GM10847 (cell line): ENCODE measurements around the gene WDR4.

Source experiments
- POLR2A ChIP-seq: IDR thresholded peaks from 2 replicates; pipeline ENCODE4 v1.6.1; 2011; ENCODE audit not compliant: insufficient read length; ENCODE audit errors: extremely low read depth

Gene WDR4

DNA sequence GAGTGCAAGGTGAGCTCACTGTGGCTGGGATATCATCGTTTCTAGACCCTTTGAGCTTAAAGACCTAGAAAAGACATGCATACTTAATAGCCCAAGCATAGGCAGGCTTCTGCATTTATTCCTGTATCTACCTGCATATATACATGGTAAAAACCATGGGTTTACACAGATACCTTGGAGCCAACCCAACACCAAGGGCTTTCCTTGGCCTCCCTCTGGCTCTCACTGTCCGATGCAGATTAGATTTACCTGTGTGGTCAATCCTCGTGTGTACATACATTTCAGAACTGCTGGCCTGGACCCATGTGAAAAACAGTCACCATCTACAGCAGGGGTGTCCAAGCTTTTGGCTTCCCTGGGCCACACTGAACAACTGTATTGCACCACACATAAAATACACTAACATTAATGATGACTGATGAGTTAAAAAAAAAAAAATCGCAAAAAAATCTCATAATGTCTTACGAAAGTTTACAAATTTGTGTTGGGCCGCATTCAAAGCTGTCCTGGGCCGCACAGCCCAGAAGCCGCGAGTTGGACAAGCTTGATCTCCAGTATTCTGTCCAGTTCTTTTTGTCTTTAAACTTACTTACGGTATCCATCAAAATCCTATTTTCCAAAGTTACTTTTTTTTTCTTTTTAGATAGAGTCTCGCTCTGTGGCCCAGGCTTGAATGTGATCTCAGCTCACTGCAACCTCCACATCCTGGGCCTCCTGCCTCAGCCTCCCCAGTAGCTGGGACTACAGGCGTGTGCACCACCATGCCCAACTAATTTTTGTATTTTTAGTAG is 43.5 kb downstream of the WDR4 start:
- TF ChIP-seq POLR2A: no peak

GRCh38 chr21:42835211-42835610 is 44.1 kb downstream of the WDR4 start:
- TF ChIP-seq POLR2A: no peak

DNA sequence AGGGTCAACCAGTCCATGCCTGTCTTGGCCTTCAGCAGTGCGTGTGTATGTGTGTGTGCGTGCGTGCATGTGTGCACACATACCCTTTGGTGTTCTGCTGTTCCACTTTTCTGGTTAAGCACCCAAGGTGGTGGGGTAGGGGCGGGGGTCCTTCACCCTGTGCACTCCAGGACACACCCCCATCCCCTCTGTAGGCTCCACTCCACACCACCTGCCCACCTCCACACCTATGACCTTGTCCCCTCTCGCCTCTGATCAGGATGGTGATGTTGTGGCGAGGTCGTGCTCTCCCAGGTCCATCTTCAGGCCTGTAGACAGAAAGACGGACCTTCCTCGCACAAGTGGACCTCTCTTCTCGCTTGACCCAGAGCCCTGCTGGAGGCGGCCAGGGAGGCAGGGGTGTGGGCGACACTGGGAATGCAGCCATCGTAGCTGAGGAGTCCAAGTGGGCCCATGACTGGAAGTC is 44.6 kb downstream of the WDR4 start:
- TF ChIP-seq POLR2A: no peak

GRCh38 chr21:42833859-42834725 is 45.2 kb downstream of the WDR4 start:
- TF ChIP-seq POLR2A: no peak

DNA sequence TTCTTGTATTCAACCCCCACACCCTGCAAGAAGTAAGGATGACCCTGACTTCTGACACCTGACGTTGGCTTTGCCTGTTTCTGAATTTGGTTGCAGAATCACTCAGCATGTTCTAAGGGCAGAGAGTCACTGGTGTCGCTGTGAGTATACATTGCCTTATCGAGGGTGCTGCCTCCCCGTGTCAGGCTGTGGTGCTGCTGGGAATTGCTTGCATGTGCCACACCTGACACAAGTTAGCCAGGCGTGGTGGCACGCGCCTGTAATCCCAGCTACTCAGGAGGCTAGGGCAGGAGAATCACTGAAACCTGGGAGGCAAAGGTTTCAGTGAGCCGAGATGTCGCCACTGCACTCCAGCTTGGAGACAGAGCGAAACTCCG is 45.9 kb downstream of the WDR4 start:
- TF ChIP-seq POLR2A: no peak

- no peak for TF ChIP-seq POLR2A
Observed at GRCh38 chr21:42830456-42831455, 48.6 kb downstream of the WDR4 start.

DNA sequence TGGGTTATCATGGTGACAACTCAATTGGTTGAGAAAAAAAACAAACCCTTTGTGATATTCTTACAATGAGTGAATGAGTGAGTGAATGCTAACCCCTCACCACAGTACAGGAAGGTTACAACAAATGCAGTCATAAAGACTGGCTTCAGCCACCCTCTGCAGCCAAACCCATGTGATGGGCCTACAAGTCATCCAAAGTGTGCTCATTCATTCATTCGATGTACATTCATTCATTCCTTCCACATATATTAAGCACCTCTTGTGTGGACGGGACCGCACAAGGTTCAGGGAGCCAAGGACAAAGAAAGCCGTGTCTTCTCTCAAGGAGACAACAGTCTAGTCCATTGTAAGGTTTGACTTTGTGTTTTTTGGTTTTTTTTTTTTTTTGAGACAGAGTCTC is 49.4 kb downstream of the WDR4 start:
- TF ChIP-seq POLR2A: no peak

GRCh38 chr21:42829417-42829816 is 49.9 kb downstream of the WDR4 start:
- no peak for TF ChIP-seq POLR2A

- no peak for TF ChIP-seq POLR2A
Observed at GRCh38 chr21:42827588-42827987, 51.8 kb downstream of the WDR4 start.

GRCh38 chr21:42820616-42821465 is 58.5 kb downstream of the WDR4 start:
- TF ChIP-seq POLR2A: no peak

DNA sequence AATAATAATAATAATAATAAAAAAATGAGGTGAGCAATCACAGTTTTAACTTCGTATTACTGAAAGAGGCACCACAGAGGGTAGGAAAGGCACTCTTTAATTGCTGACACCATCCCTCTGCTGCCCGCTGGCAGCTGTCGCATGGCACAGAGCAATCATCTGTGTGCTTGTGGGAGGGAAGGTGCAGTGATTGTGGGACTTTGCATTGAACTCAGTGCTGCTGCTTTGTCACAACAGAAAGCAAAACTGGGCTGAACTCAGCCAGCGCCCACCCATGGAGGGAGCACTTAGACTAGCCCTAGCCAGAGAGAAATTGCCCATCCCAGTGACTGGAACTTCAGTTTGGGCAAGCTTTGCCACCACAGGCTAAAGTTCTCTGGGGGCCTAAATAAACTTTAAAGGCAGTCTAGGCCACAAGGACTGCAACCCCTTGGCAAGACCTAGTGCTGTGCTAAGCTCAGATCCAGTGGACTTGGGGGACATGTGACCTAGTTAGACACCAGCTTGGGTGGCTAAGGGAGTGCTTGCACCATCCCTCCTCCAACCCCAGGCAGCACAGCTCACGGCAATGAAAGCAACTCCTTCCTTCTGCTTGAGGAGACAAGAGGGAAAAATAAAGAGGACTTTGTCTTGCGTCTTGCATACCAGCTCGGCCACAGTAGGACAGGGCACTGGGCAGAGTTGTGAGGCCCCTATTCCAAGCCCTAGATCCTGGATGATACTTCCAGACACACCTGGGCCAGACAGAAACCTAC is 59.3 kb downstream of the WDR4 start:
- no peak for TF ChIP-seq POLR2A

DNA sequence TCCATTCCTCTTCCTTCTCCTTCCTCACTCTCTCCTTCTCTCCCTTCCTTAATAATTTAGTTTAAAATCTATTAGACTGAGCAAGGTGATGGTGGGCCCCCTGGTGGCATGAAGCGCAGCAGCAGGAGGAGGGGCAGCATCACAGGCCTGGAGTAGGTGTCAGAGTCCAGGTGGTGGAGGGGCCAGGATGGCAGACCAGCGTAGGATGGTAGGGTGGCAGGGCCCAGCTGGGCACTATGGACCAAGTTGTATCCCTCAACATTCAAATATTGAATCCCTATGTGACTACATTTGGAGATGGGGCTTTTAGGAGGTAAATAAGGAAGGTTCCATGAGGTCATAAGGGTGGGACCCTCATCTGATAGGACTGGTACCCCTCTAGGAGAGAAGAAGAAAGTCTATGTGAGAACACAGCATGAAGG is 61.0 kb downstream of the WDR4 start:
- TF ChIP-seq POLR2A: no peak

DNA sequence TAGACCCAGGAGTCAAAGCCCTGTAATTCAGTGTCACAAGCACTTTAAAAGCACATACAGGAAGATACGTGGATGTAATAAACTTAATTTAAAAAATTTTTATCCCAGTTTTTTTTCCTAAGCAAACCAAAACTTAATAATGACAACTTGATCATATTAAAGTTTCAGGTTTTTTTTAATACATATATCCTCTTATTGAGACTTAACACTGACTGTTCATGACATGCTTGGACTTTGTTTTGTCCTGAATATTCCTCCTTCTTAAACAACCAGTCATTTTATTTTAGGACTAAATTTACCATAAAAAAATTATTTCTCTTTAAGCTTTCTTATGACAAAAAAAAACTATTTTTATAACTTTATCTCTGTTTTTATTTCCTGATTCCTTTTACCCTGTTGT is 64.1 kb downstream of the WDR4 start:
- no peak for TF ChIP-seq POLR2A
